GM23338 (cell line): ENCODE results near the gene EGFR.

Experiments
- CREB1 ChIP-seq: fragments of 250-450 bp; sonication (Bioruptor Pico); IDR thresholded peaks from 2 replicates; pipeline ENCODE4 v1.5.0; 2020; ENCODE audit warnings: low read depth, mild to moderate bottlenecking, moderate library complexity
- EZH2 ChIP-seq: fragments of 200-600 bp; sonication (generic); IDR thresholded peaks from one replicate; pipeline ENCODE4 v1.8.0; 2017; ENCODE audit warnings: antibody characterized with exemption, mild to moderate bottlenecking, low read depth; ENCODE audit not compliant: unreplicated experiment
- EZH2phosphoT487 ChIP-seq: fragments of 200-600 bp; sonication (generic); IDR thresholded peaks from one replicate; pipeline ENCODE4 v1.8.1; 2018; ENCODE audit warnings: antibody characterized with exemption; ENCODE audit not compliant: unreplicated experiment
- JUNB ChIP-seq: IDR thresholded peaks from one replicate; pipeline ENCODE4 v1.6.1; 2016; ENCODE audit warnings: antibody characterized with exemption; ENCODE audit not compliant: unreplicated experiment
- NANOG ChIP-seq: IDR thresholded peaks from 2 replicates; pipeline ENCODE4 v1.6.1; 2016; ENCODE audit warnings: antibody characterized with exemption, borderline replicate concordance
- POLR2AphosphoS5 ChIP-seq: IDR thresholded peaks from 2 replicates; pipeline ENCODE4 v1.6.1; 2016; ENCODE audit warnings: antibody characterized with exemption, low read depth
- STAT1 ChIP-seq: IDR thresholded peaks from one replicate; pipeline ENCODE4 v1.6.1; 2016; ENCODE audit warnings: antibody characterized with exemption; ENCODE audit not compliant: unreplicated experiment
- ZNF331 ChIP-seq: fragments of 250-450 bp; sonication (Bioruptor Pico); IDR thresholded peaks from 2 replicates; pipeline ENCODE4 v1.5.0; 2020; ENCODE audit warnings: low read depth, mild to moderate bottlenecking, moderate library complexity
- TF ChIP-seq, protein P1 (sequence below), 2 experiments: fragments of 200-600 bp in 1 of 2; sonication (generic) in 1 of 2; conservative IDR thresholded peaks; 2 replicates each; pipeline versions ENCODE4 v1.5.1 to v1.6.1; 2016 to 2017; ENCODE audit warnings: antibody characterized with exemption in 2 of 2, low read depth in 2 of 2, mild to moderate bottlenecking in 2 of 2, moderate library complexity in 1 of 2
- TF ChIP-seq, protein P2 (sequence below): IDR thresholded peaks from 2 replicates; pipeline ENCODE4 v1.6.1; 2016; ENCODE audit warnings: antibody characterized with exemption
- TF ChIP-seq, protein P3 (sequence below): IDR thresholded peaks from one replicate; pipeline ENCODE4 v1.6.1; 2018; ENCODE audit warnings: antibody characterized with exemption; ENCODE audit not compliant: unreplicated experiment

DNA sequence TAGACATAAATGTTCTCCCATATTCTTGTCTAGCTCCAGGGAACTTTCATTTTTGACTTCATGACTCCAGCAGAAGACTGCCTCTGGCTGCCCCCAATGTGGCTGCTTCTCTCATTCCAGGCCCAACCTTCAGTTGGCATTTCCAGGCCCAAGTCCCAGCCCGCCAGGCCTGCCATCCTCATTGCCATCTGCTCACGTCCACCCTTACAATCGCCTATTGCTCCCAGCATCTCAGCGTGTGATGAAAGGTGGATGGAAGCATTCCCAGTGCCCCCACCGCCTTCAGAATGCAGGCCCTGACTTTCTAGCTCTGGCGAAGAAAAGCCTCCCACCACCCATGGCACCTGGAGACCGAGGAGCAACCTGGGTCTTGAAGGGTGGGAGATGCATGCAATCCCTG is 214.2 kb downstream of the EGFR start:
- TF ChIP-seq, protein P1, sequence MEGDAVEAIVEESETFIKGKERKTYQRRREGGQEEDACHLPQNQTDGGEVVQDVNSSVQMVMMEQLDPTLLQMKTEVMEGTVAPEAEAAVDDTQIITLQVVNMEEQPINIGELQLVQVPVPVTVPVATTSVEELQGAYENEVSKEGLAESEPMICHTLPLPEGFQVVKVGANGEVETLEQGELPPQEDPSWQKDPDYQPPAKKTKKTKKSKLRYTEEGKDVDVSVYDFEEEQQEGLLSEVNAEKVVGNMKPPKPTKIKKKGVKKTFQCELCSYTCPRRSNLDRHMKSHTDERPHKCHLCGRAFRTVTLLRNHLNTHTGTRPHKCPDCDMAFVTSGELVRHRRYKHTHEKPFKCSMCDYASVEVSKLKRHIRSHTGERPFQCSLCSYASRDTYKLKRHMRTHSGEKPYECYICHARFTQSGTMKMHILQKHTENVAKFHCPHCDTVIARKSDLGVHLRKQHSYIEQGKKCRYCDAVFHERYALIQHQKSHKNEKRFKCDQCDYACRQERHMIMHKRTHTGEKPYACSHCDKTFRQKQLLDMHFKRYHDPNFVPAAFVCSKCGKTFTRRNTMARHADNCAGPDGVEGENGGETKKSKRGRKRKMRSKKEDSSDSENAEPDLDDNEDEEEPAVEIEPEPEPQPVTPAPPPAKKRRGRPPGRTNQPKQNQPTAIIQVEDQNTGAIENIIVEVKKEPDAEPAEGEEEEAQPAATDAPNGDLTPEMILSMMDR (conservative IDR thresholded peaks at IDR 0.05; ENCODE audit: low read depth in 2 of 2), result no peak
- TF ChIP-seq STAT1, result no peak
- no peak for TF ChIP-seq EZH2
- TF ChIP-seq POLR2AphosphoS5, result no peak
- no peak for TF ChIP-seq ZNF331 (CRISPR knock-in tag)
- TF ChIP-seq JUNB, result no peak
- TF ChIP-seq EZH2phosphoT487, result no peak
- no peak for TF ChIP-seq NANOG
- TF ChIP-seq, protein P2, sequence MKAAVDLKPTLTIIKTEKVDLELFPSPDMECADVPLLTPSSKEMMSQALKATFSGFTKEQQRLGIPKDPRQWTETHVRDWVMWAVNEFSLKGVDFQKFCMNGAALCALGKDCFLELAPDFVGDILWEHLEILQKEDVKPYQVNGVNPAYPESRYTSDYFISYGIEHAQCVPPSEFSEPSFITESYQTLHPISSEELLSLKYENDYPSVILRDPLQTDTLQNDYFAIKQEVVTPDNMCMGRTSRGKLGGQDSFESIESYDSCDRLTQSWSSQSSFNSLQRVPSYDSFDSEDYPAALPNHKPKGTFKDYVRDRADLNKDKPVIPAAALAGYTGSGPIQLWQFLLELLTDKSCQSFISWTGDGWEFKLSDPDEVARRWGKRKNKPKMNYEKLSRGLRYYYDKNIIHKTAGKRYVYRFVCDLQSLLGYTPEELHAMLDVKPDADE, result no peak
- TF ChIP-seq, protein P3, sequence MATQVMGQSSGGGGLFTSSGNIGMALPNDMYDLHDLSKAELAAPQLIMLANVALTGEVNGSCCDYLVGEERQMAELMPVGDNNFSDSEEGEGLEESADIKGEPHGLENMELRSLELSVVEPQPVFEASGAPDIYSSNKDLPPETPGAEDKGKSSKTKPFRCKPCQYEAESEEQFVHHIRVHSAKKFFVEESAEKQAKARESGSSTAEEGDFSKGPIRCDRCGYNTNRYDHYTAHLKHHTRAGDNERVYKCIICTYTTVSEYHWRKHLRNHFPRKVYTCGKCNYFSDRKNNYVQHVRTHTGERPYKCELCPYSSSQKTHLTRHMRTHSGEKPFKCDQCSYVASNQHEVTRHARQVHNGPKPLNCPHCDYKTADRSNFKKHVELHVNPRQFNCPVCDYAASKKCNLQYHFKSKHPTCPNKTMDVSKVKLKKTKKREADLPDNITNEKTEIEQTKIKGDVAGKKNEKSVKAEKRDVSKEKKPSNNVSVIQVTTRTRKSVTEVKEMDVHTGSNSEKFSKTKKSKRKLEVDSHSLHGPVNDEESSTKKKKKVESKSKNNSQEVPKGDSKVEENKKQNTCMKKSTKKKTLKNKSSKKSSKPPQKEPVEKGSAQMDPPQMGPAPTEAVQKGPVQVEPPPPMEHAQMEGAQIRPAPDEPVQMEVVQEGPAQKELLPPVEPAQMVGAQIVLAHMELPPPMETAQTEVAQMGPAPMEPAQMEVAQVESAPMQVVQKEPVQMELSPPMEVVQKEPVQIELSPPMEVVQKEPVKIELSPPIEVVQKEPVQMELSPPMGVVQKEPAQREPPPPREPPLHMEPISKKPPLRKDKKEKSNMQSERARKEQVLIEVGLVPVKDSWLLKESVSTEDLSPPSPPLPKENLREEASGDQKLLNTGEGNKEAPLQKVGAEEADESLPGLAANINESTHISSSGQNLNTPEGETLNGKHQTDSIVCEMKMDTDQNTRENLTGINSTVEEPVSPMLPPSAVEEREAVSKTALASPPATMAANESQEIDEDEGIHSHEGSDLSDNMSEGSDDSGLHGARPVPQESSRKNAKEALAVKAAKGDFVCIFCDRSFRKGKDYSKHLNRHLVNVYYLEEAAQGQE, result no peak
- no peak for TF ChIP-seq CREB1 (CRISPR knock-in tag)
